ENCODE results near the gene SLC2A9. TPM values are rescaled to one million over a fixed set of nuclear protein-coding genes. Genes with fewer than 3 reads are reported as not detected.

Gene SLC2A9
- total RNA-seq, 2 donors from 2014 or later, result 9.1 to 17.5 TPM

- Histone ChIP-seq H3K36me3 (no peaks in the 10 kb centered on the region), H3K9me3 (no peaks in the 10 kb centered on the region), H3K4me3 (no peak overlapping the region), H3K4me1 (ENCODE audit: control insufficient read depth in 1 of 2, low read depth in 2 of 2) (no peaks in the 10 kb centered on the region), H3K27ac (no peak overlapping the region), H3K27me3 (replicated peaks; ENCODE audit: insufficient read depth) (no peaks in the 10 kb centered on the region)
- no peak for ATAC-seq (ENCODE audit: insufficient number of reproducible peaks, low FRiP score, low read depth)
- no peak for DNase-seq (ENCODE audit: low spot score)
- no peak for TF ChIP-seq CTCF (IDR thresholded peaks at IDR 0.05)
Observed at GRCh38 chr4:9874385-9874784, 146.9 kb downstream of the SLC2A9 start.

GRCh38 chr4:9870165-9870790, 151.0 kb downstream of the SLC2A9 start:
- H3K4me1 ChIP-seq (ENCODE audit: control insufficient read depth in 1 of 2, low read depth in 2 of 2), result no peaks in the 10 kb centered on the region
- H3K4me3 ChIP-seq, result no peak overlapping the region
- no peak for TF ChIP-seq CTCF (IDR thresholded peaks at IDR 0.05)
- no peaks in the 10 kb centered on the region for H3K27me3 ChIP-seq (replicated peaks; ENCODE audit: insufficient read depth)
- no peak for DNase-seq (ENCODE audit: low spot score)
- no peak overlapping the region for H3K27ac ChIP-seq
- H3K9me3 ChIP-seq, result no peaks in the 10 kb centered on the region
- no peak for ATAC-seq (ENCODE audit: insufficient number of reproducible peaks, low FRiP score, low read depth)
- H3K36me3 ChIP-seq, result no peaks in the 10 kb centered on the region

GRCh38 chr4:9867751-9868425, 153.4 kb downstream of the SLC2A9 start:
- DNase-seq (ENCODE audit: low spot score), result no peak

GRCh38 chr4:9866931-9867330, 154.4 kb downstream of the SLC2A9 start:
- no peak for TF ChIP-seq CTCF (IDR thresholded peaks at IDR 0.05)

More at GRCh38 chr4:9867751-9868425, 153.4 kb downstream of the SLC2A9 start:
- TF ChIP-seq CTCF (IDR thresholded peaks at IDR 0.05), result no peak
- Histone ChIP-seq H3K4me3 (no peak overlapping the region), H3K36me3 (no peaks in the 10 kb centered on the region), H3K9me3 (no peaks in the 10 kb centered on the region), H3K4me1 (ENCODE audit: control insufficient read depth in 1 of 2, low read depth in 2 of 2) (no peaks in the 10 kb centered on the region), H3K27me3 (replicated peaks; ENCODE audit: insufficient read depth) (no peaks in the 10 kb centered on the region), H3K27ac (no peak overlapping the region)
- no peak for ATAC-seq (ENCODE audit: insufficient number of reproducible peaks, low FRiP score, low read depth)

GRCh38 chr4:9861561-9861960, 159.7 kb downstream of the SLC2A9 start:
- Histone ChIP-seq H3K4me3 (no peak overlapping the region), H3K36me3 (no peaks in the 10 kb centered on the region), H3K9me3 (peaks cover 5% of the 10 kb centered on the region), H3K27me3 (replicated peaks; ENCODE audit: insufficient read depth) (no peaks in the 10 kb centered on the region), H3K4me1 (ENCODE audit: control insufficient read depth in 1 of 2, low read depth in 2 of 2) (no peaks in the 10 kb centered on the region), H3K27ac (no peak overlapping the region)
- TF ChIP-seq CTCF (IDR thresholded peaks at IDR 0.05), result no peak
- DNase-seq (ENCODE audit: low spot score) (no peak), ATAC-seq (ENCODE audit: insufficient number of reproducible peaks, low FRiP score, low read depth) (no peak)

More at GRCh38 chr4:9866931-9867330, 154.4 kb downstream of the SLC2A9 start:
- no peak for DNase-seq (ENCODE audit: low spot score)
- ATAC-seq (ENCODE audit: insufficient number of reproducible peaks, low FRiP score, low read depth), result no peak
- Histone ChIP-seq H3K4me1 (ENCODE audit: control insufficient read depth in 1 of 2, low read depth in 2 of 2) (no peaks in the 10 kb centered on the region), H3K9me3 (no peaks in the 10 kb centered on the region), H3K27me3 (replicated peaks; ENCODE audit: insufficient read depth) (no peaks in the 10 kb centered on the region), H3K36me3 (no peaks in the 10 kb centered on the region), H3K4me3 (no peak overlapping the region), H3K27ac (no peak overlapping the region)

Data from thoracic aorta (tissue), 2 donors.